Measurements from ENCODE around the gene TPRX1. TPM values are rescaled to one million over a fixed set of nuclear protein-coding genes. Genes with fewer than 3 reads are reported as not detected.

TPRX1 gene
- total RNA-seq, 2 experiments from 2014 or later, result not detected

DNA sequence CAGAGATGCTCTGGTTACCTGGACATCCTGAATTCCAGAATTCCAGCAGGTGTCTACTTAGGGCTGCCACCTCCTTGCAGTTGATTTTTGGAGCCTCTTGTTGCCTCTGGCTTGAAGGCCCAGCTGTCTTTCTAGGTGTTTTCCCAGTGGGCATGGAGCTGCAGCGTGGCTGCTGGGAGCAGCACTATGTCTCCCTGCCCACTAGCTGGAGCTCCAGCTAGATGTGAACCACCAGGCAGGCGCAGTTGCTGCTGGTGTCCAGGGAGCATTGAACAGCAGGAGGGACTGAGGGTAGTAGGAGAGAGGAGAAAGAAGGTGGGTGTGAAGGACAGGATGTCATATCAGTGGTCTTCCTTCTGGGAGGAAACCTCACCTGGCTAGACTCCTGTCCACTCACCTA lies 35.7 kb downstream of the TPRX1 start:
- H3K4me1 Mint-ChIP-seq (ENCODE audit: low read depth), result peaks cover 13% of the 10 kb centered on the region
- no peaks in the 10 kb centered on the region for H3K36me3 Mint-ChIP-seq (ENCODE audit: low read depth)
- Histone ChIP-seq H3K4me1 (ENCODE audit: insufficient read depth, low read length) (no peaks in the 10 kb centered on the region), H3K27ac (ENCODE audit: low read depth in 1 of 2, low read length in 2 of 2) (no peak overlapping the region), H3K9me3 (ENCODE audit: control insufficient read depth in 1 of 2, insufficient read depth in 1 of 2, low read length in 2 of 2) (no peaks in the 10 kb centered on the region), H3K27me3 (ENCODE audit: control insufficient read depth in 1 of 2, insufficient read depth in 2 of 2, low read length in 2 of 2) (no peaks in the 10 kb centered on the region), H3K36me3 (ENCODE audit: insufficient read depth, low read length) (no peaks in the 10 kb centered on the region), H3K4me3 (ENCODE audit: low read length) (no peak overlapping the region)
- TF ChIP-seq, protein P1, sequence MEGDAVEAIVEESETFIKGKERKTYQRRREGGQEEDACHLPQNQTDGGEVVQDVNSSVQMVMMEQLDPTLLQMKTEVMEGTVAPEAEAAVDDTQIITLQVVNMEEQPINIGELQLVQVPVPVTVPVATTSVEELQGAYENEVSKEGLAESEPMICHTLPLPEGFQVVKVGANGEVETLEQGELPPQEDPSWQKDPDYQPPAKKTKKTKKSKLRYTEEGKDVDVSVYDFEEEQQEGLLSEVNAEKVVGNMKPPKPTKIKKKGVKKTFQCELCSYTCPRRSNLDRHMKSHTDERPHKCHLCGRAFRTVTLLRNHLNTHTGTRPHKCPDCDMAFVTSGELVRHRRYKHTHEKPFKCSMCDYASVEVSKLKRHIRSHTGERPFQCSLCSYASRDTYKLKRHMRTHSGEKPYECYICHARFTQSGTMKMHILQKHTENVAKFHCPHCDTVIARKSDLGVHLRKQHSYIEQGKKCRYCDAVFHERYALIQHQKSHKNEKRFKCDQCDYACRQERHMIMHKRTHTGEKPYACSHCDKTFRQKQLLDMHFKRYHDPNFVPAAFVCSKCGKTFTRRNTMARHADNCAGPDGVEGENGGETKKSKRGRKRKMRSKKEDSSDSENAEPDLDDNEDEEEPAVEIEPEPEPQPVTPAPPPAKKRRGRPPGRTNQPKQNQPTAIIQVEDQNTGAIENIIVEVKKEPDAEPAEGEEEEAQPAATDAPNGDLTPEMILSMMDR (IDR thresholded peaks at IDR 0.05), result no peak
- ATAC-seq (ENCODE audit: poor library complexity) (no peak), DNase-seq (no peak)
- no peak overlapping the region for H3K4me3 Mint-ChIP-seq
- CTCF ChIA-PET, result interaction anchor here (0.6 kb wide), 1 partner anchor 55 kb away, joined by 3 read pairs; no protein-coding TSS in a partner anchor
- POLR2A ChIA-PET, result no interaction called here
- H3K27ac Mint-ChIP-seq, result no peak overlapping the region
- H3K9me3 Mint-ChIP-seq, result no peaks in the 10 kb centered on the region
- H3K27me3 Mint-ChIP-seq, result no peaks in the 10 kb centered on the region
- intact Hi-C loops (cut with DNase I, micrococcal nuclease), result no loop called here

DNA sequence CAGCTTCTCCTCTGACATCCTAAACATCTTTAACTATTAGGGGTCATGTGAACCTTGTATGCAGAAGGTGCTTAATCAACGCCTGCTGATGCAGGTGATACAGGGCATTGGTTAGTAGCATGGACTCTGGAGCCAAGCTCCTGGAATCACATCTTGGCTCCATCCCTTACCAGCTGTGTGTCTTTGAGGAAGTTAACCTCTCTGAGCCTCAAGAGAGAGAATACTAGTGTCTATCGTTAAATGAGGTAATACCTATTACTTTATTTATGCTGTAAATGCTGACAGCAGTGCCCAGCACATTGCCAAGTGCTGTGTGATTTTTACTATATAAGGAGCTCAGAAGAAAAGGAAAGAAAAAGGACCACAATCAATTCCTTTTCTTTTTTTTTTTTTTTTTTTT lies 37.0 kb downstream of the TPRX1 start:
- no peaks in the 10 kb centered on the region for H3K27me3 Mint-ChIP-seq
- H3K27ac Mint-ChIP-seq, result no peak overlapping the region
- TF ChIP-seq, protein P1 (IDR thresholded peaks at IDR 0.05), result no peak
- no peak for ATAC-seq (ENCODE audit: poor library complexity)
- H3K27ac ChIP-seq (ENCODE audit: low read depth in 1 of 2, low read length in 2 of 2), result no peak overlapping the region
- no peaks in the 10 kb centered on the region for H3K27me3 ChIP-seq (ENCODE audit: control insufficient read depth in 1 of 2, insufficient read depth in 2 of 2, low read length in 2 of 2)
- H3K36me3 Mint-ChIP-seq (ENCODE audit: low read depth), result no peaks in the 10 kb centered on the region
- intact Hi-C loops (cut with DNase I, micrococcal nuclease), result no loop called here
- POLR2A ChIA-PET, result no interaction called here
- no peaks in the 10 kb centered on the region for H3K36me3 ChIP-seq (ENCODE audit: insufficient read depth, low read length)
- H3K4me3 Mint-ChIP-seq, result no peak overlapping the region
- no peaks in the 10 kb centered on the region for H3K9me3 ChIP-seq (ENCODE audit: control insufficient read depth in 1 of 2, insufficient read depth in 1 of 2, low read length in 2 of 2)
- H3K4me1 ChIP-seq (ENCODE audit: insufficient read depth, low read length), result no peaks in the 10 kb centered on the region
- H3K4me3 ChIP-seq (ENCODE audit: low read length), result no peak overlapping the region
- no peak for DNase-seq
- peaks cover 13% of the 10 kb centered on the region for H3K4me1 Mint-ChIP-seq (ENCODE audit: low read depth)
- CTCF ChIA-PET, result no interaction called here
- H3K9me3 Mint-ChIP-seq, result no peaks in the 10 kb centered on the region

DNA sequence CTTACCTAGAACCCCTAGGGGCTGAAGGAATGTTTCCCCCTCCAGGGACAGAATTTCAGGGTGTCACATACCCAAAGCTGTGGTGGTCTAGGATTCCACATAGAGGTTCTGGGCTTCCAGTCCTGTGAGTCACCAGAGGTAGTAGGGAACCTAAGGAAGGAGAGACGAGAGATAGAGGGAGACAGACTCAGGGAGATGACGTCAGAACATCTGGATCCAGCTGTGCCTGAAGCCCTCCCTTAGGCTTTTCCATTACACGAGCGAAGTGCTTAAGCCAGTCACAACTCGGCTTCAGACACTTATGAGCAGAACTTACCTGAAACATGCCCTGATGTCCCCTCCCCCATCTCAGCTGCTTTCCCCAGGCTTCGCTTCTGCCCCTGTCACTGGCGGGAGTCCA lies 37.7 kb downstream of the TPRX1 start:
- intact Hi-C loops (cut with DNase I, micrococcal nuclease), result loop anchor here (1.0 kb wide), 1 partner anchor 22 kb away; no protein-coding TSS in a partner anchor
- Mint-ChIP-seq H3K9me3 (no peaks in the 10 kb centered on the region), H3K27me3 (no peaks in the 10 kb centered on the region), H3K4me3 (no peak overlapping the region), H3K27ac (no peak overlapping the region), H3K4me1 (ENCODE audit: low read depth) (peaks cover 13% of the 10 kb centered on the region), H3K36me3 (ENCODE audit: low read depth) (no peaks in the 10 kb centered on the region)
- DNase-seq (no peak), ATAC-seq (ENCODE audit: poor library complexity) (no peak)
- Histone ChIP-seq H3K36me3 (ENCODE audit: insufficient read depth, low read length) (no peaks in the 10 kb centered on the region), H3K27me3 (ENCODE audit: control insufficient read depth in 1 of 2, insufficient read depth in 2 of 2, low read length in 2 of 2) (no peaks in the 10 kb centered on the region), H3K4me3 (ENCODE audit: low read length) (no peak overlapping the region), H3K27ac (ENCODE audit: low read depth in 1 of 2, low read length in 2 of 2) (no peak overlapping the region), H3K4me1 (ENCODE audit: insufficient read depth, low read length) (no peaks in the 10 kb centered on the region), H3K9me3 (ENCODE audit: control insufficient read depth in 1 of 2, insufficient read depth in 1 of 2, low read length in 2 of 2) (no peaks in the 10 kb centered on the region)
- TF ChIP-seq, protein P1 (IDR thresholded peaks at IDR 0.05), result no peak
- ChIA-PET POLR2A (no interaction called here), CTCF (no interaction called here)

All from CD4-positive, alpha-beta T cell (primary cell).